Activated T-cell treated with anti-CD3 and anti-CD28 coated beads, Interleukin-2, amount 50 U/mL, for 1 hour (primary cell): ENCODE data around the gene ZIC1.

Source experiments
- DNase-seq: peaks from one replicate; pipeline ENCODE4 v3.0.0-alpha.2; 2020

Gene ZIC1

GRCh38 chr3:147409143-147410115, at the start of gene ZIC1:
Gene ZIC1 (plus strand): TSS chr3:147409365. CDS start chr3:147410113, 748 bp downstream.
- no peak for DNase-seq

GRCh38 chr3:147360051-147360439, 49.1 kb upstream of the ZIC1 start:
- no peak for DNase-seq

GRCh38 chr3:147360646-147361453, 48.3 kb upstream of the ZIC1 start:
- no peak for DNase-seq

- no peak for DNase-seq
Measured at GRCh38 chr3:147361454-147362420, 47.4 kb upstream of the ZIC1 start.

GRCh38 chr3:147364771-147365170, 44.4 kb upstream of the ZIC1 start:
- DNase-seq: no peak

- DNase-seq: no peak
Measured at GRCh38 chr3:147365196-147366115, 43.7 kb upstream of the ZIC1 start.

- no peak for DNase-seq
Measured at GRCh38 chr3:147367676-147368075, 41.5 kb upstream of the ZIC1 start.

GRCh38 chr3:147368151-147368550, 41.0 kb upstream of the ZIC1 start:
- no peak for DNase-seq

- DNase-seq: no peak
Measured at GRCh38 chr3:147368561-147369221, 40.5 kb upstream of the ZIC1 start.

GRCh38 chr3:147369231-147369630, 39.9 kb upstream of the ZIC1 start:
- no peak for DNase-seq

GRCh38 chr3:147369661-147370123, 39.5 kb upstream of the ZIC1 start:
- no peak for DNase-seq

- DNase-seq: no peak
Measured at GRCh38 chr3:147370349-147370748, 38.8 kb upstream of the ZIC1 start.

- no peak for DNase-seq
Measured at GRCh38 chr3:147371140-147371539, 38.0 kb upstream of the ZIC1 start.

- no peak for DNase-seq
Measured at GRCh38 chr3:147371771-147372340, 37.3 kb upstream of the ZIC1 start.

GRCh38 chr3:147372525-147373027, 36.6 kb upstream of the ZIC1 start:
- no peak for DNase-seq

GRCh38 chr3:147373301-147373700, 35.9 kb upstream of the ZIC1 start:
- DNase-seq: no peak

GRCh38 chr3:147377412-147378367, 31.5 kb upstream of the ZIC1 start:
- no peak for DNase-seq

- DNase-seq: no peak
Measured at GRCh38 chr3:147379651-147380050, 29.5 kb upstream of the ZIC1 start.

GRCh38 chr3:147380387-147380951, 28.7 kb upstream of the ZIC1 start:
- DNase-seq: no peak
